AG09309 (cell line): Measurements from ENCODE around the gene SMAD2.

Experiments
- DNase-seq: peaks from one replicate; pipeline ENCODE4 v3.0.0-alpha.2; 2010; ENCODE audit warnings: low read depth
- H3K4me3 ChIP-seq: 2 replicates; pipeline ENCODE4 v1.5.1; 2011; ENCODE audit warnings: mild to moderate bottlenecking, low read depth, low read length, moderate library complexity; ENCODE audit not compliant: control insufficient read depth
- TF ChIP-seq, protein P1 (sequence below): IDR thresholded peaks from 2 replicates; pipeline ENCODE4 v1.5.1; 2011; ENCODE audit warnings: mild to moderate bottlenecking, low read depth, low read length, inconsistent platforms; ENCODE audit not compliant: insufficient read depth, control insufficient read depth; ENCODE audit errors: missing control alignments

Gene SMAD2

DNA sequence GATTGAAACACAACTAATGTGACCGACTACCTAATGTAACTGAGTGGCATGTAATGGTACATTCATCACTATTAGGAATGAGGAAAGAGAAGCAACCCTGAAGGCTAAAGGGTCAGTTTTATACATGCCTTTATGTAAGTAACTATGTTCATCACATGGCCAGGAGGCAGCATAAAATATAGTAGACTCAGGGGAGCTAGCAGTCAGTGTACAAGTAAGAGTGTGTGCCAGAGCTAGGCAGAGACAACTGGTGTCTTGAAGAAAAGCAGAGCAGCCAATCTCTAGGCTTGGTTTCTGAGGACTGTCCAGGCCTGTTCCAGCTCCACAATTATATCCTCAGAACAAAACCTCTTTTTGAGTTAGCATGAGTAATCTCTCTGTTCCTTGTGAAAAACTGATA, 18.1 kb downstream of the SMAD2 start:
- DNase-seq: no peak
- TF ChIP-seq, protein P1, sequence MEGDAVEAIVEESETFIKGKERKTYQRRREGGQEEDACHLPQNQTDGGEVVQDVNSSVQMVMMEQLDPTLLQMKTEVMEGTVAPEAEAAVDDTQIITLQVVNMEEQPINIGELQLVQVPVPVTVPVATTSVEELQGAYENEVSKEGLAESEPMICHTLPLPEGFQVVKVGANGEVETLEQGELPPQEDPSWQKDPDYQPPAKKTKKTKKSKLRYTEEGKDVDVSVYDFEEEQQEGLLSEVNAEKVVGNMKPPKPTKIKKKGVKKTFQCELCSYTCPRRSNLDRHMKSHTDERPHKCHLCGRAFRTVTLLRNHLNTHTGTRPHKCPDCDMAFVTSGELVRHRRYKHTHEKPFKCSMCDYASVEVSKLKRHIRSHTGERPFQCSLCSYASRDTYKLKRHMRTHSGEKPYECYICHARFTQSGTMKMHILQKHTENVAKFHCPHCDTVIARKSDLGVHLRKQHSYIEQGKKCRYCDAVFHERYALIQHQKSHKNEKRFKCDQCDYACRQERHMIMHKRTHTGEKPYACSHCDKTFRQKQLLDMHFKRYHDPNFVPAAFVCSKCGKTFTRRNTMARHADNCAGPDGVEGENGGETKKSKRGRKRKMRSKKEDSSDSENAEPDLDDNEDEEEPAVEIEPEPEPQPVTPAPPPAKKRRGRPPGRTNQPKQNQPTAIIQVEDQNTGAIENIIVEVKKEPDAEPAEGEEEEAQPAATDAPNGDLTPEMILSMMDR: no peak
- H3K4me3 ChIP-seq: no peak overlapping the region

DNA sequence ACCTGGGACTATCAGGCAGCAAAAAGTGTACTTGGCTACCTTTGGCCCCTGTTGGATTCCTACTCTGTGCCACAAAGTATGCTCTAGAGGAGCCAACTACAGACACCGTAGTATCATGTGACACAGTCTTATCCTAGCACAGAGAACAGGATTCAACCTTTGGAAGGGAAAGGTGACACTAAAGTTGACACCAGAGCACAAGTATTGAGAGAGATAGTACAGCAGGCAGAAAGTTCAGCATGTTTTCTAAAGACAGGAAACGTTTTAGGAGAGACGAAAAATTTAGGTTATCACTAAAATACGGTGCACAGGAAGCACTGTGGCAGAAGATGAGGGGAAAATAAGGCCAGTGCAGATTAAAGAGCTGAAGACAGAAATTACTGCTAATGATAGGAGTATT, 18.6 kb downstream of the SMAD2 start:
- no peak for DNase-seq
- TF ChIP-seq, protein P1: no peak
- no peak overlapping the region for H3K4me3 ChIP-seq

DNA sequence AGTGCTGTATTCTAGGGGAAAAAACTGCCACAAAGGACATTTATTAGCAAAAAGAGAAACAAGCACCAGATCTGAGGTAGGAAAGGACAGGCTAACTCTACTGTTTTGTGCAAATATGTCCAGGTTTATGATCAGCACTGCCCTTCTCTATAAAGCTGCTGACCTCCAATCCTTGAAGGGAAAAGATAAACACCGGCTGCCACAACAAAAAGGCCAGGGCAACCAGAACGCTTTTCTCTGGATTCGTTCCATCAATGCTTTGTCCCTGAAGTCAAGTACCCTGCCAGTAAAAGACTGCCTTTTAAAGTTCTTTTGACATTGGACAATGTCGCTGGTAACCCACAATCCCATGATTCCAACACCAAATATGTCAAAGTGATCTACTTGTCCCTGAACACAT, 21.0 kb downstream of the SMAD2 start:
- TF ChIP-seq, protein P1: no peak
- no peak overlapping the region for H3K4me3 ChIP-seq
- DNase-seq: no peak

DNA sequence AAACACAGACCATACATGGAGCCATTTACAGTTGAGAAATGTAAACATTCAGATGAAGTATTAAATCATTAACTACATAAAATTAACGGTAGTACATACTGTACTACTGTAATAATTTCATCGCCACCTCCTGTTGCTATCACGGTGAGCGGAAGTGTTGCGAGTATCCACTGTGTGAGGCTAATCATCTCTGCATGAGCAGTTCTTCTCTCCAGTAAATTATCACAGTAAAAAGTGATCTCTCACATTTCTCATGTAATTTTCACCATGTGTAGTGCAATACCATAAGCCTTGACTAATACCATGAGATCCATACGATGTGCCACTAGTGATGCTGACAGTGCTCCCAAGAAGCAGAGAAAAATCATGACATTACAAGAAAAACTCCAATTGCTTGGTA, 21.9 kb downstream of the SMAD2 start:
- no peak overlapping the region for H3K4me3 ChIP-seq
- no peak for DNase-seq
- TF ChIP-seq, protein P1: no peak

DNA sequence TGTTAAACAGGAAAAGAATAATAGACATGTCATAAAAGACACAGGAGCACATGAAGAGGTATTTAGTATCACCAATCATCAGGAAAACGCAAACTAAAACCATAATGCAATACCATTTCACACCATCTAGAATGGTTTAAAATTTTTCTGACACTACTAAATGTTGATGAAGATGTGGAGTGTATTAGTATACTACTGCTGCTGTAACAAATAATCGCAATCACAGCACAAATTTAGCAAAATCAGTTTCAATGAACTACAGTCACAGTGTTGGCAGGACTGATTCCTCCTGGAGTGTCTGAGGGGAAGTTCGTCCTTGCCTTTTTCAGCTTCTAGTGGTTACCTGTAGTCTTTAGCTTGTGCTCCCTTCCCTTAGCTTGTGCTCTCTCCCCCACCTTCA, 24.1 kb downstream of the SMAD2 start:
- no peak overlapping the region for H3K4me3 ChIP-seq
- TF ChIP-seq, protein P1: no peak
- no peak for DNase-seq

DNA sequence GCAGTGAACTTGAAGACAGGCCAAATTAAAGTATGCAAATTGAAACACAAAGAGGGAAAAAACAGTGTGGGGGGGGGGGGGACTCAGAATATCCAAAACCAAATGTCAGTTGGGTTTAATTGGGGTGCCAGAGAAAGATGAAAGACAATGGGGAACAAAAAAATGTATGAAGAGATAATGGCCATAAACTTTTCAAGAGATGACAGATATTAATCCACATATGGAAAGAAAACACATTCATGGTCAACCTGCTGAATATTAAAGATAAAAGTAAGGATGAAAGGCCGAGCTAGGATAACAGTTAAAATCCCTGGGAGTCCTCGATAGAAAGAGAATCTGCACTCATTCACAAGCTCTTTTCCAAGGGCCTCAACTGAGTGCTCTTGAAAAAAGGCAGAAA, 26.6 kb downstream of the SMAD2 start:
- TF ChIP-seq, protein P1: no peak
- no peak for DNase-seq
- H3K4me3 ChIP-seq: no peak overlapping the region

DNA sequence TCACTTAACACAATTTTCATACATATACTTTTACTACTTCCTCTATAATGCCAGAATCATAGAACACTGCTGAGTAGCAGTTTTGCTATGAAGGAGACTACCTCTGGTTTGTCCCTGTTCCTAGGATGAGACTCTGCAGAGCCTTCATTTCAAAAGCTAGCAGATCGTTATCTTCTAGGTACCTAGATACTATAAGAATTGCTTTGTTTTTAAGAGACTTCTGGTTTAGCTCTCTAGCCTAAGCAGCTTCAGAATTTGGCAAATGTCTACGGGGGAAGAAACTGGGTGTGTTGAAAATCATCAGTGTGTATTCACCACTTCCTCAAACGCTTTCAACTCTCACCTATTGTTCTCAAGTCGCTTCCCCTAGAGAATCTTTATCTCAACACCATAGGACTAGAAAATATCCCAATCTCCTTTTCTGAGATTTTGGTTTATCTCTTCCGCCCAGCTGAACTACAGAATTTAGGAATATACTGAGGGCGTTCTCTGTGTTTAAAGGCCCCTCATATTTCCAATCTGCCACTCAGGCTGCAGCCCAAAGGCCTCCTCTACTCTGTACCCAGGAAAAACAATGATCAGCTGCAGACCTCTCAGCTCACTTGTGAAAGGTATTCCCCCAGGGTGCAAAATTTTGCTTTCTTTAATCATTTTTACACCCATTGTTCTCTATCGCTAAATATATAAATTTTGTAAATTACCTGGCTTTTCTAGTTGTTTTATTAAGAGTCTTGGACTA, 28.7 kb downstream of the SMAD2 start:
- TF ChIP-seq, protein P1: no peak
- no peak overlapping the region for H3K4me3 ChIP-seq
- no peak for DNase-seq
